MV-4-11 (cell line): ENCODE measurements around the gene GASK1B.

ENCODE experiments used
- DNase-seq: peaks from one replicate; lab custom pipeline; 2025; lab: John Stamatoyannopoulos, UW

GASK1B gene

DNA sequence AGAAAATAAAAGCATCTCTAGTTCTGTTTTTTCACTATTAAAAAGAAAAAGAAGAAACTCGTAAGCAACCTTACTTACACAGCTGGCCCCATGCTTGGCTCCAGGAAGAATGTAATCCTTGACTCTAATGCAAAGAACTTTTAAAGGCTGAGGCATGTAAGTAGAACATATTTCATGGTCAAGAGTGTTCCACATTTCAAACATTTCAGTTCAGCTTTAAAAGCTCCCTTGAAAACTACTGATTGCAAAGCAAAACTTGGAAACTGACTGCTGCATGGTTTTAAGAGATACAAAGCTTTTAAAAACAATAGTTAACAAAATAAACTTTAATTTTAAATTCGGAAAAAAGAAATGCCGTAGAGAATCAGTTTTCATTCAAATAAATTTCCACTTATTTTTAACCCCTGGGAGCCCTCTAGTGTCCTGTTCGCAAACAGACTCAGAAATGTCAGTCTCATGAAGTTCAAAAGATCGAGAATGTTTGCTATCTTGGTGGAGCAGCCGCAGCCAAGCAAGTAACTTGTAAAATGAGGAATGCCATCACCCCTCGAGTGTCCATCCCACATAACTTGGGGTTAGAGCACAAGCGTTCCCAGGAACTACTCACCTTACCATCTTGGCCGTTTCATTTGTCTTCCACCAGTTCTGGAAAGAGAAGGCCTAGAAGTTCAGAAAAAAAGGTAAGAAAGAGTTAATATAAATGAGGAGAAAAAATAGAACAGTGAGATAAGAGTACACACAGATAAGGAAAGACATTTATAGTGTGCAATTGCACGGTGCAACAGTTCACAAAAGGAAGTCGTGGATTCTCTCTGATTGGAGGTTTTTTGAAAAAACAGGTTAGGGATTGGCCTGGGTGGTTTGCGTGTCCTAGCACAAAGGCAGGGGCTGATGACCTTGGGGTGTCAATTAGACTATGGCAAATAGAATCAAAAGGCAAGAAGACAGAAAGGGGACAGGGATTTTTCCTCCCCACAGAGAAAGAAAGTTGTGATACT lies at the start of gene GASK1B:
GASK1B (minus strand) TSS at position 765 of the 998 bp plus-strand sequence. CDS start 1,650 bp downstream, outside the sequence.
- DNase-seq = peak; percentile 52

DNA sequence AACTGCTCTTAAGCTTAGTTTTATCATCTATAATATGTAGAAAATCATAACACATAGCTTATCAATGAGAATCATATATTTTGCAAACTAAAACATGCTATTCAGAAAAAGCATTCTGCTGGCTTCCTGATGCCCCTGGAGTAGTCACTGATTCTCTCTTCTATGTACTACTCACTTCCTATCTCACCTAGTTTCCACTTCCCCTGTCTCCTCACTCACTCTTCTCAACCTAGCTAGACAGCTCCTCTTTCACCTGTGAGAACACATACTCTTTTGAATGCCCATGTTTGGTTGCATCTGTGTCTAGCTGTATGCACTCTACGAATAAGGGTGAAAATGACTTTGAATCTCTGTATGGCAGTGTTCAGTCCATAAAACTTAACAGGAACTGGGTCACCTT lies 46.8 kb upstream of the GASK1B start:
- DNase-seq = no peak

DNA sequence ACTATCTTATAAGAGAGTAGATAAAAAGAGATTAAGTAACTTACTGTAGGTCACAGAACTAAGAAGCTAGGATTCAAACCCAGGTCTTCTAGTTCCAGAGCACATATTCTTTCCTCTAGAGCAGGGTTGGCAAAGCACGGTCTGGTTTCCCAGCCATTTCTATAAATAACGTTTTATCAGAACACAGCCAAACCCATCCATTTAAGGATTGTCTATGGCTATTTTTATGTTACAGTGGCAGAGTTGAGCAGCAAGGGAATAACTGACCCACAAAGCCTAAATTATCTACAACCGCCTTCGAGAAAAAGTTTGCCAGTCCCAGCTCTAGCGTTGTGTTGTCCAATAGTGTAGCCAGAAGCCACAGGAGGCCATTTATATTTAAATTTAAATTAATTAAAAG lies 44.9 kb upstream of the GASK1B start:
- DNase-seq = no peak

- DNase-seq = no peak
Observed at GRCh38 chr4:158214856-158215255, 42.0 kb upstream of the GASK1B start.

- DNase-seq = no peak
Observed at GRCh38 chr4:158213466-158213865, 40.6 kb upstream of the GASK1B start.

GRCh38 chr4:158211222-158211621 lies 38.4 kb upstream of the GASK1B start:
- DNase-seq = no peak

GRCh38 chr4:158209825-158210807 lies 37.3 kb upstream of the GASK1B start, which contains the start of gene TMEM144:
TSS of gene TMEM144 (plus strand) at chr4:158210486. CDS start at chr4:158212668, 2,182 bp downstream.
- peak; percentile 80 for DNase-seq

DNA sequence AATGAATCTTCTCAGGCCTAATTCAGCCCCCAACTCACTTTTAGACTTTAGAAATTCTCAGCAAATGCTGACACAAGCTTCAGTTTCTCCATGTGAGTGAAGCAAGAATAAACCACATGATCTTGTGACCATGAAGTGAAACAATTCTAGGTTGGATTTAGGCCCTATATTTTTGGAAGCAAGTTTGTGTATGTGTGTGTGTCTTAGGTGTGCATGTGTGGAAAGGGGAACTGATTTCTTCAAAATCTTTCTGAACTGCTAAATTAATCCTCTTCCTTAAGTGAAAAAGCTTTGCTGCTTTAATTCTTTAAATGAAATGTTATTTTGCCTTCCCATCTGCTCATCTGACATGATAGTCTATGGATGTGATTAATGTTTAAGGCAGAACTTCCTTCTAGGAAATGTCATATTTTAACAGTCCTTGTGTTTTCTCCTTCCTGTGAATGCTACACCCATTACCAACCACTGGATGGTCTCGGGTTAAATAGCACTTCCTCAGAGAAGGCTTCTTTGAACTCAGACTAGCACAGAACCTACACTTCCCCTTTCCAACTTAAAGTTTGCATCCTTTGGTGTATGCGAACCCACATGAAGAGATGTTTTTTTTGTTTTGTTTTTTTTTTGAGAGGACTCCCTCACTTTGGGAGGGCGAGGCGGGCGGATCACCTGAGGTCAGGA lies 36.3 kb upstream of the GASK1B start:
- peak; percentile 94 for DNase-seq

DNA sequence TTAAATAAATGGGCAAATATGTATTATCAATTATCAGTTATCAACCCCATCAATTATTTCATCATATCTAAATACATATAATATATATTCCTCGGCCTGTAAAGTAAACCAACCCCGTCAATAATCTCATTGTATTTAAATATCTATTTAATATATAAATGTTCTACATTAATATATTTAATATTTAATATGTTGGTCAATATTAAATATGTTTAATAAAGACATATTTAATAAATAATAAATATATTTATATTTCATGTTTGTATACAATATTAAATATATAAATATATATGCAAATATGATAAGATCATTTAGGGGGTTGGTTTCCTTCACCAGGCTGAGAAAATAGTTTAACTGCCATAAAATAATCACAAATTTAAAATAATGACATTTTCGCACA lies 31.1 kb upstream of the GASK1B start:
- no peak for DNase-seq

DNA sequence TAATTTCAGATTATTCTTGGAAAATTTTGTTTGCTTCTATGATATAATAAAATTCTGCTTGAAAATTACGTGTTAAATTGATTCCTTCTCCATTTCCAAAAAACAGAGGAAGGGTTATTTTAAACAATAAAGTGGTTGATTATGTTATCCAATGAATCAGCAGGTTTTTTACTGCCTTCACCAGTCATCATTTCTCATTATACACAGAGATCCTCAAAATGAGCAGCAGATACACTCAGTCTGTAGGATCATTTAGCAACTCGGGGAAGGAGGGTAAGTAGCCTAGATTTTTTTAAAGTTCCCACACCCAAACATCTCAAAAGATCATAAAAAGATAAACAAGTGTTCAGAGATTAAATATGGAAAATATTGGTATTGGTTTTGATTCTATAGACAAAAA lies 30.6 kb upstream of the GASK1B start:
- no peak for DNase-seq

- peak; percentile 31 for DNase-seq
Observed at GRCh38 chr4:158202481-158202880, 29.7 kb upstream of the GASK1B start.

- DNase-seq = peak; percentile 12
Observed at GRCh38 chr4:158201876-158202275, 29.1 kb upstream of the GASK1B start.

DNA sequence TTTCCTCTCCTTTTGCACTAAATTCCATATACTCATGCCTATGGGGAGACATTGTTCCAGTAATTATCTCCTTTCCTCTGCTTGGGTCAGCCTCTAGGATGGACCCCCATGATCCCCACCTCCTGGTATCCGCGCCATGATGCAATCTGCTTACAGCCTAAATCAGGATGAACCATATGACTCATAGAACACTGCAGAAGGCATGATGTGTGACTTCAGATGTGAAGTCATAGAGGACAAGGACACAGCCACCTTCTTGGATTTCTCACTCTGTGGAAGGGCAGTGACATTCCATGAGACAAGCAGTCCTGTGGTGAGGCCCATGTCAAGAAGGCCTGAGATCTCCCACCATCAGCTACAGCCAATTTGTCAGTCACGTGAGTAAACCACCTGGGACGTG lies 28.5 kb upstream of the GASK1B start:
- DNase-seq = no peak

GRCh38 chr4:158200214-158200613 lies 27.4 kb upstream of the GASK1B start:
- DNase-seq = no peak

DNA sequence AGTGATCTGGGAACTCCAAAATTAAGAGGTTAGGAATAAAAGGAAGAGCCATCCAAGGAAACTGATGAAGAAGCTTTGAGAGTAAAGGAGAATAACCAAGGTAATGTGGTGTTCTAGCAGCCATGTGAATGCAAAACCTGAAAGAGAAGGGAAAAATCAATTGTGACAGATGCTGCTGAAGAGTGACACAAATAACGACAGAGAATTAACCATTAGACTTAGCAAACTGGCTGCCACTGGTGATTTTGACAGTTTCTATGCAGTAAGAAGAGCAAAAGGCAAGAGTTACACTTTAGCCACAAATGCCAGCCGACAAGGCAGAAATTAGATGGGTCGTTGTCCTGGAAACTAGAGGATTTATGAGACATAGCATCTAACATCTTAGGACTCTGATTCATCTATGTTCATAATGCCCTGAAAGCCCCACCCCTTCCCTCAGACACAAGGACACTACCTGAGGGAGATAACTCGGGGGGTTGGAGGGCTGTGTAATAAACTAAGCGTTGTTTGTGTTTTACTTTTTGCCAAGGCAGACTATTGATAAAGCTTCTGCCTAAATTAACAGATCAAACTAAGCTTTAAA lies 24.5 kb upstream of the GASK1B start:
- no peak for DNase-seq

DNA sequence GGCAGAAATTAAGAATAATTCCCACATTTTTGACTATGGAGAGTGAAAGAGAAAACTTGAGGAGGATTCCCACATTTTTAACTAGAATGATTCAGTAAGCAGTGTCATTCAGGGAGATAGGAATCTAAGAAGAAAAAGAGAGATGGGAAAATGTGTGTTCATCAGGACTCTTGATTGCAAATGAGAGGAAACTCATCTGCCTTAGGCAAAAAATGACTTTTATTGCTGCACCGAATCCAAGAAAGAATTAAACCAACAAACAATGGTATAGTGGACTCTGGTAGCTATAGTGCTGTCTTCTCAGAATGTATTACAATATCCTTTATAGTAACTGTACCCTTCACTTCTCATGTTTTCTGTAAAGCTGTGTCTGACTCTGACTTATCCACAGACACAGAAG lies 22.5 kb upstream of the GASK1B start:
- DNase-seq = no peak

DNA sequence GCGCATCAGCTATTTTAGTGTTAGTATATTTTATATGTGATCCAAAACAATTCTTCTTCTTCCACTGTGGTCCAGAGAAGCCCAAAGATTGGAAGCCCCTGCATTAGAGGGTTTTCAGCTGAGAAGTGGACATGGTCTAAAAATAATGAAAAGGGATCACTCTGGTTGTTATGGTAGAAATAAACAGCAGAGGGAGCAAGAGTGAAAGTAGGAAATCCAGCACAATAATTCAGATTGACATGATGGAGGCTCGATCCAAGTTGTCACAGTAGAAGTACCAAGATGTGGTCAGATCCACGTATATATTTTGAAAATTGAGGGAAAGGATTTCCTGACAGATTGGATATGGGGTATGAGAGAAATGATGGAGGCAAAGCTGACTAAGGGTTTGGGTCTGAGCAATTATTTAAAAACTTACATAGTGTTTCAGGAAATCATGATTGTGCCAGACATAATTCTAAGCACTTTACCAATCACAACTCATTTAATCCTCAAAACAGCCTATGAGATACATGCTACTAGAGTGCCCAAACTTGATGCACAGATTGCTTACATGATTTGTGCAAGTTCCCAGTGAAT lies 20.4 kb upstream of the GASK1B start:
- DNase-seq = peak; percentile 35

GRCh38 chr4:158192439-158193158 lies 19.8 kb upstream of the GASK1B start:
- peak; percentile 17 for DNase-seq

DNA sequence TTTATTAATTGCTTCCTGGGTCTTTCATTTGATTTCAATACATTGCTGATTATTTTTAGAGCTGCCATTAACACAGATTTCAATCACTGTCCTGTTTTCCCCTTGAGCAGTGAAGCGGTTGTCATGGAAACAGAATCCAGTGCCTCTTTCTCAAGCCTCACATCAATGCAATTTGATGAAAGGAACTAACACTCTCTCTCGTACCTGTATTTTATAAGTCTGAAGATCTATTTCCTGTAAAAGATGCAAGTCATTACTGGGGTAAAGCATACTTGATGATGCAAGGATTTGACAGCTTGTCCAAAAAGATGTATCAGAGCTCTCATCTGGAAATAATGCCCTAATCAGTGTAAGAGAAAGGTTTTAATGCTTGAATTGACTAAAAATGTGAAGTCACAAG lies 17.9 kb upstream of the GASK1B start:
- no peak for DNase-seq

GRCh38 chr4:158189422-158189821 lies 16.6 kb upstream of the GASK1B start:
- DNase-seq = peak; percentile 30
